22Rv1 (cell line): ENCODE measurements around the gene RAPSN.

Source experiments
- H3K27ac ChIP-seq: fragments of 450-650 bp; 2 replicates; pipeline ENCODE4 v1.5.1; 2017
- CTCF ChIP-seq: fragments of 450-650 bp; IDR thresholded peaks from 2 replicates; pipeline ENCODE4 v1.5.1; 2017; ENCODE audit warnings: mild to moderate bottlenecking
- ZFX ChIP-seq: fragments of 450-650 bp; IDR thresholded peaks from 2 replicates; pipeline ENCODE4 v1.6.1; 2017; ENCODE audit warnings: antibody characterized with exemption, borderline replicate concordance

The RAPSN gene

GRCh38 chr11:47434011-47434786, 14.7 kb downstream of the RAPSN start:
- no peak overlapping the region for H3K27ac ChIP-seq
- TF ChIP-seq ZFX (no peak), CTCF (no peak)

GRCh38 chr11:47433157-47433556, 15.8 kb downstream of the RAPSN start:
- no peak for TF ChIP-seq CTCF
- no peak for TF ChIP-seq ZFX
- H3K27ac ChIP-seq, result no peak overlapping the region

- no peak for TF ChIP-seq CTCF
- TF ChIP-seq ZFX, result no peak
- no peak overlapping the region for H3K27ac ChIP-seq
Observed at GRCh38 chr11:47431356-47432083, 17.4 kb downstream of the RAPSN start.

GRCh38 chr11:47430524-47430923, 18.4 kb downstream of the RAPSN start:
- no peak overlapping the region for H3K27ac ChIP-seq
- no peak for TF ChIP-seq CTCF
- no peak for TF ChIP-seq ZFX

GRCh38 chr11:47426062-47426956, 22.6 kb downstream of the RAPSN start, which contains the start of gene PSMC3:
Gene PSMC3 (minus strand): TSS chr11:47426439. CDS start chr11:47426279, 160 bp downstream.
- TF ChIP-seq CTCF, result no peak
- TF ChIP-seq ZFX, result no peak
- peak within 1 kb of the TSS; percentile 90 for H3K27ac ChIP-seq

GRCh38 chr11:47425611-47426010, 23.3 kb downstream of the RAPSN start:
- TF ChIP-seq CTCF (no peak), ZFX (no peak)

More at GRCh38 chr11:47425611-47426010, 23.3 kb downstream of the RAPSN start:
- peak overlapping the region; percentile 90 for H3K27ac ChIP-seq
